Measurements from ENCODE around the gene NOL4L. TPM values are rescaled to one million over a fixed set of nuclear protein-coding genes. Genes with fewer than 3 reads are reported as not detected.

Gene NOL4L
- total RNA-seq, 2 experiments from 2014 or later = 15.2 to 18.3 TPM

- no peak for ATAC-seq
- CTCF ChIA-PET = no interaction called here
- Mint-ChIP-seq H3K36me3 (no peaks in the 10 kb centered on the region), H3K27me3 (no peaks in the 10 kb centered on the region), H3K27ac (no peak overlapping the region), H3K4me3 (no peak overlapping the region), H3K9me3 (ENCODE audit: low read depth) (no peaks in the 10 kb centered on the region), H3K4me1 (peaks cover 10% of the 10 kb centered on the region)
- DNase-seq = no peak
Measured at GRCh38 chr20:32572271-32572968, 12.7 kb downstream of the NOL4L start.

- ATAC-seq (no peak), DNase-seq (no peak)
- CTCF ChIA-PET = no interaction called here
- no peaks in the 10 kb centered on the region for H3K9me3 Mint-ChIP-seq (ENCODE audit: low read depth)
- no peaks in the 10 kb centered on the region for H3K27me3 Mint-ChIP-seq
- no peak overlapping the region for H3K4me3 Mint-ChIP-seq
- H3K27ac Mint-ChIP-seq = no peak overlapping the region
- peaks cover 10% of the 10 kb centered on the region for H3K4me1 Mint-ChIP-seq
- no peaks in the 10 kb centered on the region for H3K36me3 Mint-ChIP-seq
Measured at GRCh38 chr20:32571566-32571965, 13.6 kb downstream of the NOL4L start.

GRCh38 chr20:32570401-32571190, 14.5 kb downstream of the NOL4L start:
- H3K4me1 Mint-ChIP-seq = peaks cover 10% of the 10 kb centered on the region
- CTCF ChIA-PET = interaction anchor here (1.4 kb wide), 1 partner anchor 36 kb away, joined by 3 read pairs; no protein-coding TSS in a partner anchor
- no peaks in the 10 kb centered on the region for H3K9me3 Mint-ChIP-seq (ENCODE audit: low read depth)
- H3K36me3 Mint-ChIP-seq = no peaks in the 10 kb centered on the region
- H3K27me3 Mint-ChIP-seq = no peaks in the 10 kb centered on the region
- ATAC-seq = no peak
- H3K27ac Mint-ChIP-seq = no peak overlapping the region
- H3K4me3 Mint-ChIP-seq = no peak overlapping the region
- DNase-seq = no peak

- peak; percentile 28 for ATAC-seq
- CTCF ChIA-PET = interaction anchor here (0.8 to 1.4 kb wide), 4 partner anchors 11 to 74 kb away, joined by 3 read pairs; no protein-coding TSS in a partner anchor
- Mint-ChIP-seq H3K4me3 (no peak overlapping the region), H3K27ac (no peak overlapping the region), H3K27me3 (no peaks in the 10 kb centered on the region), H3K4me1 (peaks cover 10% of the 10 kb centered on the region), H3K9me3 (ENCODE audit: low read depth) (no peaks in the 10 kb centered on the region), H3K36me3 (no peaks in the 10 kb centered on the region)
- DNase-seq = no peak
Measured at GRCh38 chr20:32569380-32570305, 15.5 kb downstream of the NOL4L start.

DNA sequence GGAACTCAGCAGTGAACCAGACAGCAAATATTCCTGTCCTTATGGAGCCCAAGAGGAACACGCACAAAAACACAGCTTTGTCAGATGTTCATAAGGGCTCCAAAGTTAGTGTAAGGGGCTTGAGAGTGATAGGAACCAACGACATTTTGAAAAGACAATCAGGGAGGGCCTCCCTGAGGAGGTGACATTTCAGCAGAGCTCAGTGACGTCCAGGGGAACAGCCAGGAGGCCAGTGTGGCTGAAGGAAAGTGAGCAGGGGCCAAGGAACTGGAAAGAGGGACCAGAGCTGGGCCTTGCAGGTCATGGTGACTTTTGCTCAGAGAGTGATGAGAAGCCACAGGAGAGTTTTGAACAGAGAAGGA, 16.1 kb downstream of the NOL4L start:
- ATAC-seq (no peak), DNase-seq (no peak)
- Mint-ChIP-seq H3K27ac (no peak overlapping the region), H3K9me3 (ENCODE audit: low read depth) (no peaks in the 10 kb centered on the region), H3K4me3 (no peak overlapping the region), H3K27me3 (no peaks in the 10 kb centered on the region), H3K4me1 (peaks cover 5% of the 10 kb centered on the region), H3K36me3 (no peaks in the 10 kb centered on the region)
- CTCF ChIA-PET = interaction anchor here (0.8 to 1.2 kb wide), 3 partner anchors 12 to 75 kb away, joined by 3 read pairs; no protein-coding TSS in a partner anchor

DNA sequence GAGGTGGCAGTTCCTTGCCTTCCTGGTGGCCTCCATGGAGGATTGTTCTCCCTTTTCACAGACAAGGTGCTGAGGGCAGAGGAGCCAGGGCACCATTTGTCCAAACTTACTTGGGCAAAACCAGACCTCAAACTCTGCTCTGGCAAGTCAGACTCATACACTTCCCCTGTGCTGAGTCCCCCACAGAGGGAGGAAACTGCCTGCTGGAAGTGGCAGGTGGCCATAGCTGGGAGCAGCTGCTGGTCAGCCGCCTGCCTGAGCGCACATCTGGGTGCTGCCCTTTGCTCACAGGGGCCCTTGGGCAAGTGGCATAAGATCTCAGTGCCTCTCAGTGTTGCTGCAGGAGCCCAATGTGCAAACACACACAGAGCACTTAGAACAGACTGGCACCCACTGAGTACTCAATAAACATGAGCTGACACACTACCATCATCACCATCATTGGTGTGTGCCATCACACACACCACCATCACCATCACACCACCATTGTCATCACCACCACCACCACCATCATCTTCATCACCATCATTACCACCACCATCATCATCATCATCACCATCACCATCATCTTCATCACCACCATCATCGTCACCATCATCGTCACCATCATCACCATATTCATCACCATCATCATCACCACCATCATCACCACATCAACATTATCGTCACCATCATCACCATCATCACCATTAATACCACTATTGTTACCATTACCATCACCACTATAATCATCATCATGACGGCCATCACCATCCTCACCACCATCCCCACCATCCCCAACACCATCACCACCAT, 17.6 kb downstream of the NOL4L start:
- CTCF ChIA-PET = no interaction called here
- no peak overlapping the region for H3K27ac Mint-ChIP-seq

DNA sequence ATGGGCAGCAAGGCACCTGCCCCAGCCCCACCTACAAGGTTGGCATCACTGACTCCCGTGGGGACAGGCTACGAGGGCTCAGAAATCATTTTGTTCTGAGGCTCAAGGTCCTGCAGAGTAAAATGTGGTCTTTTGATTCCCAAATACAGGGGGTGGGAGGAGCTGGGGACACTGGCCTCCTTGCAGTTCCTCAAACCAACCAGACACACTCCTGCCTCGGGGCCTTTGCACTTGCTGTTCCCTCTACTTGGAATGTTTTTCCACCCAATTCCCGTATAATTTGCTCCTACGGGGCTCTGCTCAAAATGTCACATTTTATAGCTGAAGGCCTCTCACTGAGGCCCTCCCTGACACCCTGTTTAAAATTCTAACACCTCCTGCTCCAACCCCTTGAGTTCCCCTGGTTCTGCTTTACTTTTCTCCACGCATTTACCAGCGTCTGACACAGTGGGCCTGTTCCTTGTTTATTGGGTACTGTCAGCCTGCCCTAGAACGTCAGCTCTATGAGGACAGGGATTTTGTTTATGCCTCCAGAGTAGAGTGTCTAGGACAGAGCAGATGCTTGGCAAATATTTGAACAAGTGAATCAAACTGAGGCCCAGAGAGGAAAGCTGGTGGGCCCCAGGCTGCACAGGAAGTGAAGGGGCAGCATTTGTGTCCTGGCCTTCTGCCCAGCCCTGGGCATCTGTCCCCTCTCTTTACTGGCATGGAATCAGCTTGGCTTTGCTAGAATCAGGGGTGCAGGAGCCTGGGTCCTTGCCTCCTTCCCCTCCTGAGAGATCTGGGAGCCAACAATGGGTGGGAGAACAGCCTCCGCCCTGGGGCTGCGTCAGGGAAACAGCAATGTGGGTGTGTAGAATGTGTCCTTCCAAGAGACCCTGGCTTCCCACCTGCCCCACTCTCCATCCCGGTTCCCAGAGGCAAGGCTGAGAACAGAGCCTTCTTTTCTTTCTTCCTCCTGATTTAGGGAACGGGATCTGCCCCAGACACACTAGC, 18.5 kb downstream of the NOL4L start:
- DNase-seq (no peak), ATAC-seq (no peak)
- H3K36me3 Mint-ChIP-seq = no peaks in the 10 kb centered on the region
- no peak overlapping the region for H3K27ac Mint-ChIP-seq
- H3K9me3 Mint-ChIP-seq (ENCODE audit: low read depth) = no peaks in the 10 kb centered on the region
- H3K4me1 Mint-ChIP-seq = peaks cover 4% of the 10 kb centered on the region
- no peak overlapping the region for H3K4me3 Mint-ChIP-seq
- H3K27me3 Mint-ChIP-seq = no peaks in the 10 kb centered on the region
- CTCF ChIA-PET = interaction anchor here (1.5 kb wide), 1 partner anchor 9 kb away, joined by 3 read pairs; no protein-coding TSS in a partner anchor

More for the DNA sequence above, 17.6 kb downstream of the NOL4L start:
- H3K9me3 Mint-ChIP-seq (ENCODE audit: low read depth) = no peaks in the 10 kb centered on the region
- no peaks in the 10 kb centered on the region for H3K27me3 Mint-ChIP-seq
- ATAC-seq = no peak
- DNase-seq = no peak
- peaks cover 4% of the 10 kb centered on the region for H3K4me1 Mint-ChIP-seq
- H3K36me3 Mint-ChIP-seq = no peaks in the 10 kb centered on the region
- no peak overlapping the region for H3K4me3 Mint-ChIP-seq

DNA sequence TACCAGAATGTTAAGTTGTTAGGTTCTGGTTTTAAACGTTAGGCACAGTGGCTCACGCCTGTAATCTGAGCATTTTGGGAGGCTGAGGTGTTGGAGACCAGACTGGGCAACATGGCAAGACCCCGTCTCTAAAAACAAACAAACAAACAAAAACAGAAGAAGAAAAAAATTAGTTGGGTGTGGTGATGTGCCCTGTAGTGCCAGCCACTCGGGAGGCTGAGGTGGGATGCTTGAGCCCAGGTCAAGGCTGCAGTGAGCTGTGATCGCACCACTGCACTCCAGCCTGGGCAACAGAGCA, 19.4 kb downstream of the NOL4L start:
- ATAC-seq (no peak), DNase-seq (no peak)
- CTCF ChIA-PET = interaction anchor here (1.5 kb wide), 1 partner anchor 8 kb away, joined by 3 read pairs; no protein-coding TSS in a partner anchor
- Mint-ChIP-seq H3K27me3 (no peaks in the 10 kb centered on the region), H3K4me3 (no peak overlapping the region), H3K27ac (no peak overlapping the region), H3K9me3 (ENCODE audit: low read depth) (no peaks in the 10 kb centered on the region), H3K36me3 (no peaks in the 10 kb centered on the region), H3K4me1 (peaks cover 5% of the 10 kb centered on the region)

GRCh38 chr20:32564921-32565734, 20.0 kb downstream of the NOL4L start:
- ATAC-seq (no peak), DNase-seq (no peak)
- Mint-ChIP-seq H3K27ac (no peak overlapping the region), H3K27me3 (no peaks in the 10 kb centered on the region), H3K4me1 (peaks cover 8% of the 10 kb centered on the region), H3K4me3 (no peak overlapping the region), H3K36me3 (no peaks in the 10 kb centered on the region), H3K9me3 (ENCODE audit: low read depth) (no peaks in the 10 kb centered on the region)
- CTCF ChIA-PET = interaction anchor here (1.5 kb wide), 2 partner anchors 8 to 19 kb away, joined by 3 to 5 read pairs; no protein-coding TSS in a partner anchor

- Mint-ChIP-seq H3K4me3 (no peak overlapping the region), H3K4me1 (peaks cover 8% of the 10 kb centered on the region), H3K27me3 (no peaks in the 10 kb centered on the region), H3K36me3 (no peaks in the 10 kb centered on the region), H3K27ac (no peak overlapping the region), H3K9me3 (ENCODE audit: low read depth) (no peaks in the 10 kb centered on the region)
- DNase-seq (no peak), ATAC-seq (no peak)
- CTCF ChIA-PET = interaction anchor here (1.2 to 1.5 kb wide), 2 partner anchors 18 to 90 kb away, joined by 3 to 5 read pairs; no protein-coding TSS in a partner anchor
Measured at GRCh38 chr20:32564440-32564839, 20.7 kb downstream of the NOL4L start.
